ENCODE data around the gene SEMA3B. TPM values are rescaled to one million over a fixed set of nuclear protein-coding genes. Genes with fewer than 3 reads are reported as not detected.
"Not testable (repeated sequence)": the region's sequence is repeated elsewhere in the genome, so short reads cannot be mapped to it uniquely, and the experiment has no call there.

The SEMA3B gene
- total RNA-seq, 1 donor from 2014 or later = 34.8 TPM

GRCh38 chr3:50260942-50261441, 8.0 kb upstream of the SEMA3B start:
- Mint-ChIP-seq H3K4me1 (ENCODE audit: unreplicated experiment) (peaks cover 27% of the 10 kb centered on the region), H3K36me3 (peaks cover 4% of the 10 kb centered on the region), H3K9me3 (no peaks in the 10 kb centered on the region), H3K4me3 (peak overlapping the region; percentile 70), H3K27me3 (no peaks in the 10 kb centered on the region), H3K27ac (peak overlapping the region; percentile 91)
- TF ChIP-seq CTCF (conservative IDR thresholded peaks at IDR 0.05) = no peak
- no peak for DNase-seq (ENCODE audit: extremely low spot score, unreplicated experiment)

- DNase-seq (ENCODE audit: extremely low spot score, unreplicated experiment) = no peak
- Mint-ChIP-seq H3K9me3 (no peaks in the 10 kb centered on the region), H3K27ac (peak overlapping the region; percentile 91), H3K4me1 (ENCODE audit: unreplicated experiment) (peaks cover 30% of the 10 kb centered on the region), H3K27me3 (no peaks in the 10 kb centered on the region), H3K4me3 (peak overlapping the region; percentile 70), H3K36me3 (peaks cover 4% of the 10 kb centered on the region)
- no peak for TF ChIP-seq CTCF (conservative IDR thresholded peaks at IDR 0.05)
Observed at GRCh38 chr3:50261505-50261904, 7.4 kb upstream of the SEMA3B start.

GRCh38 chr3:50262200-50262599, 6.7 kb upstream of the SEMA3B start:
- Mint-ChIP-seq H3K27ac (peak overlapping the region; percentile 91), H3K4me1 (ENCODE audit: unreplicated experiment) (peaks cover 31% of the 10 kb centered on the region)
- not testable (repeated sequence) for DNase-seq (ENCODE audit: extremely low spot score, unreplicated experiment); H3K9me3 Mint-ChIP-seq; H3K36me3 Mint-ChIP-seq; H3K4me3 Mint-ChIP-seq; H3K27me3 Mint-ChIP-seq

- H3K27me3 Mint-ChIP-seq = no peaks in the 10 kb centered on the region
- no peaks in the 10 kb centered on the region for H3K36me3 Mint-ChIP-seq
- H3K27ac Mint-ChIP-seq = peak overlapping the region; percentile 73
- peaks cover 28% of the 10 kb centered on the region for H3K4me1 Mint-ChIP-seq (ENCODE audit: unreplicated experiment)
- DNase-seq (ENCODE audit: extremely low spot score, unreplicated experiment) = no peak
- H3K4me3 Mint-ChIP-seq = no peak overlapping the region
- no peaks in the 10 kb centered on the region for H3K9me3 Mint-ChIP-seq
- no peak for TF ChIP-seq CTCF (conservative IDR thresholded peaks at IDR 0.05)
Observed at GRCh38 chr3:50262778-50263177, 6.2 kb upstream of the SEMA3B start.

- no peak for DNase-seq (ENCODE audit: extremely low spot score, unreplicated experiment)
- Mint-ChIP-seq H3K4me3 (peak overlapping the region; percentile 69), H3K27me3 (no peaks in the 10 kb centered on the region), H3K36me3 (no peaks in the 10 kb centered on the region), H3K27ac (peak overlapping the region; percentile 92), H3K4me1 (ENCODE audit: unreplicated experiment) (peaks cover 28% of the 10 kb centered on the region), H3K9me3 (no peaks in the 10 kb centered on the region)
- TF ChIP-seq CTCF (conservative IDR thresholded peaks at IDR 0.05) = no peak
Observed at GRCh38 chr3:50263478-50264382, 5.2 kb upstream of the SEMA3B start.

GRCh38 chr3:50264383-50264963, 4.5 kb upstream of the SEMA3B start:
- TF ChIP-seq CTCF (conservative IDR thresholded peaks at IDR 0.05) = no peak
- H3K27me3 Mint-ChIP-seq = no peaks in the 10 kb centered on the region
- H3K9me3 Mint-ChIP-seq = no peaks in the 10 kb centered on the region
- peak overlapping the region; percentile 69 for H3K4me3 Mint-ChIP-seq
- peak; percentile 89 for DNase-seq (ENCODE audit: extremely low spot score, unreplicated experiment)
- no peaks in the 10 kb centered on the region for H3K36me3 Mint-ChIP-seq
- H3K4me1 Mint-ChIP-seq (ENCODE audit: unreplicated experiment) = peaks cover 33% of the 10 kb centered on the region
- peak overlapping the region; percentile 92 for H3K27ac Mint-ChIP-seq

Measured in type B pancreatic cell (in vitro differentiated cells).